Measurements from ENCODE around the gene GHDC. TPM values are rescaled to one million over a fixed set of nuclear protein-coding genes. Genes with fewer than 3 reads are reported as not detected.
A peak's percentile ranks its signal among the peaks of the same experiment; 100 is the strongest.
"Not testable (repeated sequence)": the region's sequence is repeated elsewhere in the genome, so short reads cannot be mapped to it uniquely, and the experiment has no call there.

GHDC gene
- total RNA-seq, 1 donor from 2014 or later: 7.8 TPM

DNA sequence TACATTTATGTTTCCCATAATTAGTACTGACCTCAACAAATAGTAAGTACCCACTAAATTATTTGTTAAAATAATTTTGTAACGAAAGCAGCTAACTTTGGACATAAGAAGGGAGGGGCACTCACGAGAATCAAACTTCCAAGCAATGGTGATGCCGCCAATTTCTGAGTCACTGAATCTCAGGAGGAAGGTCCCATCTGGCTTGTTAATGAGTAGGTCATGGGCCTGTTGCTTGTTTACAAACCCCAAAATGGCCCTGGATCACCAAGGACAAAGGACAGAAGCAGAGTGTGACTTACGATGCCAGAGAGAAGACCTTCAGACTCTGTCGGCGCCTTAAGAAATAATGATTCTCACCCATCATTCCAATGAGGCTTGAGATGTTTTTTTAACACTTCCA lies 15.8 kb upstream of the GHDC start:
- Mint-ChIP-seq H3K9me3 (ENCODE audit: low read depth) (no peaks in the 10 kb centered on the region), H3K36me3 (ENCODE audit: low read depth) (peaks cover 25% of the 10 kb centered on the region), H3K4me1 (ENCODE audit: low read depth) (no peaks in the 10 kb centered on the region), H3K27me3 (ENCODE audit: low read depth) (no peaks in the 10 kb centered on the region), H3K27ac (ENCODE audit: unreplicated experiment) (no peak overlapping the region), H3K4me3 (ENCODE audit: unreplicated experiment) (no peak overlapping the region)
- DNase-seq (ENCODE audit: low spot score): peak; percentile 6
- TF ChIP-seq, protein P1, sequence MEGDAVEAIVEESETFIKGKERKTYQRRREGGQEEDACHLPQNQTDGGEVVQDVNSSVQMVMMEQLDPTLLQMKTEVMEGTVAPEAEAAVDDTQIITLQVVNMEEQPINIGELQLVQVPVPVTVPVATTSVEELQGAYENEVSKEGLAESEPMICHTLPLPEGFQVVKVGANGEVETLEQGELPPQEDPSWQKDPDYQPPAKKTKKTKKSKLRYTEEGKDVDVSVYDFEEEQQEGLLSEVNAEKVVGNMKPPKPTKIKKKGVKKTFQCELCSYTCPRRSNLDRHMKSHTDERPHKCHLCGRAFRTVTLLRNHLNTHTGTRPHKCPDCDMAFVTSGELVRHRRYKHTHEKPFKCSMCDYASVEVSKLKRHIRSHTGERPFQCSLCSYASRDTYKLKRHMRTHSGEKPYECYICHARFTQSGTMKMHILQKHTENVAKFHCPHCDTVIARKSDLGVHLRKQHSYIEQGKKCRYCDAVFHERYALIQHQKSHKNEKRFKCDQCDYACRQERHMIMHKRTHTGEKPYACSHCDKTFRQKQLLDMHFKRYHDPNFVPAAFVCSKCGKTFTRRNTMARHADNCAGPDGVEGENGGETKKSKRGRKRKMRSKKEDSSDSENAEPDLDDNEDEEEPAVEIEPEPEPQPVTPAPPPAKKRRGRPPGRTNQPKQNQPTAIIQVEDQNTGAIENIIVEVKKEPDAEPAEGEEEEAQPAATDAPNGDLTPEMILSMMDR (IDR thresholded peaks at IDR 0.05): no peak

DNA sequence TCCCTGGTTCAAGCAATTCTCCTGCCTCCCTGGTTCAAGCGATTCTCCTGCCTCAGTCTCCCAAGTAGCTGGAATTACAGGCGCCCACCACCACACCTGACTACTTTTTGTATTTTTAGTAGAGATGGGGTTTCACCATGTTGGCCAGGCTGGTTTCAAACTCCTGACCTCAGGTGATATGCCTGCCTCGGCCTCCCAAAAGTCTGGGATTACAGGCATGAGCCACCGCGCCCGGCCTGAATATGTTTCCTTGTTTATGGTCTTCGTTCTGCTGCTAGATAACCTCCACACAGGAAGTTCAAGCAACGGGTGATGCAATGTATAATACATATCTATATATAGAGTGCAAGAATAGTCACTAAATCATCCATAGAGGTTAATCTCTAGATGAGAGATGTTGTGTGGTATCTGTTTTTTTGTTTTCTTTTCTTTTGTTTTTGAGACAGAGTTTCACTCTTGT lies 11.9 kb upstream of the GHDC start:
- not testable (repeated sequence) for H3K9me3 Mint-ChIP-seq (ENCODE audit: low read depth); DNase-seq (ENCODE audit: low spot score); H3K4me1 Mint-ChIP-seq (ENCODE audit: low read depth); H3K27me3 Mint-ChIP-seq (ENCODE audit: low read depth); H3K4me3 Mint-ChIP-seq (ENCODE audit: unreplicated experiment)
- Mint-ChIP-seq H3K27ac (ENCODE audit: unreplicated experiment) (peak overlapping the region; percentile 51), H3K36me3 (ENCODE audit: low read depth) (peaks cover 34% of the 10 kb centered on the region)

DNA sequence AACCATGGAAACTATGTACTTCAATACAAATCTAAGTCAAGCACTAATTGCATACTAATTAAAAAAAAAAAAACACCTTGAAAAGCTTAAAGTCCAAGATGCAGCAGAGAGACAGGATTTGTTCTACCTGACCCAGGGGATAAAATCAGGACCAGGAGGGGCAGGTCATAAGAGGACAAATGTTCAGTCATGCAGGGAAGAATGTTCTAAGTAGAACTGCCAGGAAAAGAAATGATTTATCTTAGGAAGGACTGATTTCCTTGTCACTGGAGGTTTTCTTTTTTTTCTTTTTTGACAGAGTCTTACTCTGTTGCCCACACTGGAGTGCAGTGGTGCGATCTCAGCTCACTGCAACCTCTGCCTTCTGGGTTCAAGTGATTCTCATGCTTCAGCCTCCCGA lies 9.1 kb upstream of the GHDC start:
- H3K27me3 Mint-ChIP-seq (ENCODE audit: low read depth): no peaks in the 10 kb centered on the region
- H3K27ac Mint-ChIP-seq (ENCODE audit: unreplicated experiment): no peak overlapping the region
- DNase-seq (ENCODE audit: low spot score): no peak
- no peak overlapping the region for H3K4me3 Mint-ChIP-seq (ENCODE audit: unreplicated experiment)
- peaks cover 26% of the 10 kb centered on the region for H3K36me3 Mint-ChIP-seq (ENCODE audit: low read depth)
- H3K4me1 Mint-ChIP-seq (ENCODE audit: low read depth): no peaks in the 10 kb centered on the region
- TF ChIP-seq, protein P1 (IDR thresholded peaks at IDR 0.05): no peak
- no peaks in the 10 kb centered on the region for H3K9me3 Mint-ChIP-seq (ENCODE audit: low read depth)

DNA sequence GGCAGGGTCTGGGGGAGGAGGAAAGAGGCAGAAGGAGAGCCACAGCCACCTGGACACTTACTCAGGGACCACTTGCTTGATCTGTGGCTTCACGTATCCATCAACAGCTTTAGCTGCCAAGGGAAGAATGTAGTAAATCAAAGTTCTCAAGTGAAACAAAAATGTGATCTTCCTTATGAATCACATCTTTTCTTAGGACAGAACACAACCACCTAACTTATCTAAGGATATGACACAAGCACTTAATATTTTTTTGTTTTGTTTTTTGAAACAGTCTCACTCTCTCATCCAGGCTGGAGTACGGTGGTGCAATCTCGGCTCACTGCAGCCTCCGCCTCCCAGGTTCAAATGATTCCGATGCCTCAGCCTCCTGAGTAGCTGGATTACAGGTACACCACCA lies 8.4 kb upstream of the GHDC start:
- DNase-seq (ENCODE audit: low spot score): no peak
- TF ChIP-seq, protein P1 (IDR thresholded peaks at IDR 0.05): no peak
- Mint-ChIP-seq H3K27me3 (ENCODE audit: low read depth) (no peaks in the 10 kb centered on the region), H3K27ac (ENCODE audit: unreplicated experiment) (no peak overlapping the region), H3K4me1 (ENCODE audit: low read depth) (no peaks in the 10 kb centered on the region), H3K36me3 (ENCODE audit: low read depth) (peaks cover 26% of the 10 kb centered on the region), H3K4me3 (ENCODE audit: unreplicated experiment) (no peak overlapping the region), H3K9me3 (ENCODE audit: low read depth) (no peaks in the 10 kb centered on the region)

DNA sequence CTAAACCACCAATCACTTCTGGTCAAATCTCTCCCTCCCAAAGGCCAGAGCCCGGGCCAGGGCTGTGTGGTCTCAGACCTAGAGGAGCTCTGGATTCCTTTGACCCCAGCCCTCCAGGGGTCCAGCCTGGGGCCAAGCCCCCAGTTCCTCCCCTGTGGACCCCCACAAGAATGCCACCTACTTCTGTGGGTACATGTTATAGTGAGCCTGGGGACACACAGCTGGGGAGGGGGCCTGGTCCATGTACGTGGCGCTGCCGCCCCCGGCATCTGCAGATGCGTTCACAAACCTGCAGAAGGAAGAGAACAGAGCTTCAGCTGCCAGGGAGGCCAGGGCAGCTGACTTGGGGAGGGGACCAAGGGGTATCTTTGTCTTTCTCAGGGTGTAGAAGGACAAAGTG lies 7.9 kb upstream of the GHDC start:
- Mint-ChIP-seq H3K4me1 (ENCODE audit: low read depth) (no peaks in the 10 kb centered on the region), H3K9me3 (ENCODE audit: low read depth) (no peaks in the 10 kb centered on the region), H3K27me3 (ENCODE audit: low read depth) (no peaks in the 10 kb centered on the region), H3K27ac (ENCODE audit: unreplicated experiment) (no peak overlapping the region), H3K4me3 (ENCODE audit: unreplicated experiment) (no peak overlapping the region), H3K36me3 (ENCODE audit: low read depth) (peaks cover 26% of the 10 kb centered on the region)
- no peak for DNase-seq (ENCODE audit: low spot score)
- TF ChIP-seq, protein P1 (IDR thresholded peaks at IDR 0.05): no peak

DNA sequence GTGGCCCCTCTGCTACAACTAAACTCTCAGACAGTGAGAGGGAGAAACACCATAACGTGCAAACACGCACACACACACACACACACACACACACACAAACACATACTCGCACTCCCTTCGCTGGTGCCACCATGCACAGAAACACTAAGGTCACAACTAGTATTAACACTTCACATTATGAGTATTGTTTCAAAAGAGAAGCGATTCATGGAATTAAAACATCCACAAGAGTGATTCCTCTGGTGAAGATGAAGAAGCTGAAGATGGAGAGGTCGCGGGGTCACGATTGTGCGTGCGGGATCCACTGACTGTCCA lies 7.1 kb upstream of the GHDC start:
- TF ChIP-seq, protein P1 (IDR thresholded peaks at IDR 0.05): no peak

More for the DNA sequence above, 7.1 kb upstream of the GHDC start:
- Mint-ChIP-seq H3K27ac (ENCODE audit: unreplicated experiment) (no peak overlapping the region), H3K4me1 (ENCODE audit: low read depth) (no peaks in the 10 kb centered on the region), H3K27me3 (ENCODE audit: low read depth) (no peaks in the 10 kb centered on the region), H3K4me3 (ENCODE audit: unreplicated experiment) (no peak overlapping the region), H3K36me3 (ENCODE audit: low read depth) (peaks cover 26% of the 10 kb centered on the region), H3K9me3 (ENCODE audit: low read depth) (no peaks in the 10 kb centered on the region)
- no peak for DNase-seq (ENCODE audit: low spot score)
